Heart right ventricle (tissue), 16 donors: ENCODE results near the gene CD177. TPM values are rescaled to one million over a fixed set of nuclear protein-coding genes. Genes with fewer than 3 reads are reported as not detected.
A peak's percentile ranks its signal among the peaks of the same experiment; 100 is the strongest.
"Not testable (repeated sequence)": the region's sequence is repeated elsewhere in the genome, so short reads cannot be mapped to it uniquely, and the experiment has no call there.

ENCODE experiments used
- ATAC-seq, 8 donors: fragments of 200-7000 bp; cut with Tn5 transposase; one replicate each; pipeline ENCODE4 v1.9.1; 2020; ENCODE audit warnings: mild to moderate bottlenecking in 8 of 8, moderate library complexity in 8 of 8, moderate number of reproducible peaks in 1 of 8
- DNase-seq, 2 donors: peaks; one replicate each; pipeline ENCODE4 v3.0.0-alpha.2; 2020
- H3K27ac ChIP-seq, 10 donors: fragments of 200-600 bp; sonication (generic) in 2 of 10; one replicate each; pipeline versions ENCODE4 v1.5.0 to v1.8.0; 2020 to 2022; ENCODE audit warnings: mild to moderate bottlenecking in 3 of 10
- H3K27me3 ChIP-seq, 7 donors: fragments of 200-600 bp; one replicate each; pipeline ENCODE4 v1.8.0; 2021 to 2022; ENCODE audit warnings: mild to moderate bottlenecking in 2 of 7
- H3K36me3 ChIP-seq, 9 donors: fragments of 200-600 bp; sonication (generic) in 1 of 9; one replicate each; pipeline versions ENCODE4 v1.5.0 to v1.8.0; 2020 to 2022; ENCODE audit warnings: mild to moderate bottlenecking in 2 of 9
- H3K4me1 ChIP-seq, 9 donors: fragments of 200-600 bp; sonication (generic) in 1 of 9; one replicate each; pipeline versions ENCODE4 v1.5.0 to v1.8.0; 2020 to 2022; ENCODE audit warnings: mild to moderate bottlenecking in 4 of 9
- H3K4me3 ChIP-seq, 10 donors: fragments of 200-600 bp; sonication (generic) in 2 of 10; one replicate each; pipeline versions ENCODE4 v1.5.0 to v1.8.0; 2020 to 2022; ENCODE audit warnings: mild to moderate bottlenecking in 7 of 10, moderate library complexity in 2 of 10
- H3K9me3 ChIP-seq, 11 donors: fragments of 200-600 bp in 10 of 11; sonication (generic) in 2 of 11; one replicate each; pipeline versions ENCODE4 v1.5.0 to v1.8.0; 2013 to 2022; ENCODE audit warnings: mild to moderate bottlenecking in 2 of 11, control low read depth in 1 of 11, moderate library complexity in 1 of 11
- whole genome bisulfite sequencing, 2 donors: extraction: QIAGEN DNeasy Blood & Tissue Kit; methylation state at CpG; one replicate each; pipeline ENCODE4 v1.1.7; 2013; ENCODE audit warnings: inconsistent platforms in 1 of 2; 5-methylcytosine and 5-hydroxymethylcytosine counted together
- intact Hi-C, 10 donors: fragments of 100-400 bp; cut with DNase I; formaldehyde crosslinking; loops; one replicate each; pipeline versions ENCODE4 v1.11.1 to v1.14.2; 2022
- polyA plus RNA-seq, 2 donors: library from polyadenylated mRNA; stranded (reverse); fragments of 200-250 nt; gene quantifications; one replicate each; pipeline ENCODE4 v1.2.3, GENCODE V29; 2013
- total RNA-seq, 10 donors: library from RNA; stranded (reverse); fragmentation: NEBNext Ultra II Directional in 3 of 10; extraction: Animal tissue kit (Norgen Biotek cat#: 25700) in 3 of 10; gene quantifications; one replicate each; pipeline versions ENCODE4 v1.2.1 to v1.2.4, GENCODE V29; 2021 to 2023
- TF ChIP-seq, protein P1 (sequence below), 9 donors: fragments of 200-600 bp; sonication (generic) in 2 of 9; IDR thresholded peaks; one replicate each; pipeline versions ENCODE4 v1.5.0 to v1.8.0; 2021 to 2022; ENCODE audit warnings: antibody characterized with exemption in 9 of 9, mild to moderate bottlenecking in 5 of 9, moderate library complexity in 1 of 9
- donor health status: Arrhythmogenic right ventricular cardiomyopathy.
- donor health status: ischemic (EF 13 %, LVEDD 7.1; RV severe dilation, severe dysfunction).
- donor health status: healthy with polysubstance abuse.
- donor health status: DM: no; HTN: yes; CAD: no.
- donor health status: DM: no; HTN: no; CAD: no.
- donor health status: ischemic (EF 25% LVEDD 6.9; RV normal size, moderate dysfunction).
- donor health status: ischemic (EF 25% LVEDD 5.7; RV mildly dilated, moderate dysfunction).
- donor health status: healthy.
- donor health status: DM: yes; HTN: yes; CAD: no.
- donor health status: Ischemic cardiomyopathy.
- donor health status: ischemic (EF 35%, LVEDD 5.7; RV mildly dilated, moderate dysfunction).
- donor health status: nonischemic (EF 11% LVEDD 7.7; RV severe dilation, severe dysfunction).
- donor health status: DM: yes; HTN: yes; CAD: no.
- donor health status: PGD.
- donor health status: ischemic (EF 29% LVEDD 5.4; RV normal size, mild dysfunction).
- donor health status: nonischemic (EF 23%, LVEDD 6.1; RV moderate dilation, normal function).

CD177 gene
- total and polyA plus RNA-seq, 12 donors = 0.07 to 0.56 (median 0.54) TPM; not detected in 7

- no peaks in the 10 kb centered on the region for H3K36me3 ChIP-seq
- H3K27ac ChIP-seq = no peak overlapping the region
- ATAC-seq (peak in 1 of 8 donors; percentile 38), DNase-seq (no peak)
- intact Hi-C loops = no loop called here
- H3K9me3 ChIP-seq = no peaks in the 10 kb centered on the region
- H3K4me3 ChIP-seq = no peak overlapping the region
- 70 to 74% methylated on average over 11 of the region's 11 CpGs for WGBS, 2 donors
- H3K4me1 ChIP-seq = no peaks in the 10 kb centered on the region
- TF ChIP-seq, protein P1, sequence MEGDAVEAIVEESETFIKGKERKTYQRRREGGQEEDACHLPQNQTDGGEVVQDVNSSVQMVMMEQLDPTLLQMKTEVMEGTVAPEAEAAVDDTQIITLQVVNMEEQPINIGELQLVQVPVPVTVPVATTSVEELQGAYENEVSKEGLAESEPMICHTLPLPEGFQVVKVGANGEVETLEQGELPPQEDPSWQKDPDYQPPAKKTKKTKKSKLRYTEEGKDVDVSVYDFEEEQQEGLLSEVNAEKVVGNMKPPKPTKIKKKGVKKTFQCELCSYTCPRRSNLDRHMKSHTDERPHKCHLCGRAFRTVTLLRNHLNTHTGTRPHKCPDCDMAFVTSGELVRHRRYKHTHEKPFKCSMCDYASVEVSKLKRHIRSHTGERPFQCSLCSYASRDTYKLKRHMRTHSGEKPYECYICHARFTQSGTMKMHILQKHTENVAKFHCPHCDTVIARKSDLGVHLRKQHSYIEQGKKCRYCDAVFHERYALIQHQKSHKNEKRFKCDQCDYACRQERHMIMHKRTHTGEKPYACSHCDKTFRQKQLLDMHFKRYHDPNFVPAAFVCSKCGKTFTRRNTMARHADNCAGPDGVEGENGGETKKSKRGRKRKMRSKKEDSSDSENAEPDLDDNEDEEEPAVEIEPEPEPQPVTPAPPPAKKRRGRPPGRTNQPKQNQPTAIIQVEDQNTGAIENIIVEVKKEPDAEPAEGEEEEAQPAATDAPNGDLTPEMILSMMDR (IDR thresholded peaks at IDR 0.05) = no peak
- peaks cover 0 to 19% (median 0%) of the 10 kb centered on the region in 7 donors for H3K27me3 ChIP-seq
These were observed 22.6 kb upstream of the CD177 start for GRCh38 chr19:43330726-43331434.

GRCh38 chr19:43331435-43332010 lies 22.0 kb upstream of the CD177 start:
- H3K4me3 ChIP-seq = no peak overlapping the region
- 76 to 77% methylated on average over 4 of the region's 4 CpGs for WGBS, 2 donors
- ATAC-seq (peak in 1 of 8 donors; percentile 26), DNase-seq (no peak)
- TF ChIP-seq, protein P1 (IDR thresholded peaks at IDR 0.05) = no peak
- H3K36me3 ChIP-seq = no peaks in the 10 kb centered on the region
- no peak overlapping the region for H3K27ac ChIP-seq
- H3K9me3 ChIP-seq = no peaks in the 10 kb centered on the region
- H3K4me1 ChIP-seq = no peaks in the 10 kb centered on the region
- H3K27me3 ChIP-seq = peaks cover 0 to 19% (median 0%) of the 10 kb centered on the region in 7 donors
- intact Hi-C loops = no loop called here

- WGBS, 2 donors = 53 to 67% methylated on average over 10 of the region's 10 CpGs
These were observed 21.2 kb upstream of the CD177 start for GRCh38 chr19:43332058-43332922.

DNA sequence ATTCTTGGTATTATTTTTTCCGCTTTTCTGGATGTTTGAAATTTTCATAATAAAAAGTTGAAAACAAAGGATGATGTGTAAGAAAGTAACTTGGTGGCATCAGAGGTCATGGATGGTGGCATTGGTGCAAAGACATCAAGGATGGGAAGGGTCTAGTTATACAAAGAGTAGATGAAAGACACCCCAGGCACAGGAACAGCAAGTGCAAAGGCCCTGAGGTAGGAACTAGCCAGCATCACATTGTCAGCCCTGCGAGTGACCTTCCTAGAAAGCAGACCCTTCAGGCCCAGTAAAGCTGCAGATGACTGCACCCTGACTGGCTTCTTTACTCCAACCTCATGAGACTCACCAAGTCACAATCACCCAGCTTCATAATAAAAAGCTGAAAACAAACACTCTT lies 17.0 kb upstream of the CD177 start:
- H3K4me1 ChIP-seq, intact Hi-C loops, DNase-seq, H3K4me3 ChIP-seq, H3K36me3 ChIP-seq, ATAC-seq, H3K27ac ChIP-seq, H3K9me3 ChIP-seq: not testable (repeated sequence)
- H3K27me3 ChIP-seq = peaks cover 3 to 32% (median 8%) of the 10 kb centered on the region in 7 donors
- WGBS, 2 donors = 86 to 93% methylated on average over 2 of the region's 2 CpGs

More at GRCh38 chr19:43332058-43332922, 21.2 kb upstream of the CD177 start:
- no peak overlapping the region for H3K4me3 ChIP-seq
- no peaks in the 10 kb centered on the region for H3K36me3 ChIP-seq
- ATAC-seq = no peak
- H3K27me3 ChIP-seq = peaks cover 0 to 19% (median 0%) of the 10 kb centered on the region in 7 donors
- TF ChIP-seq, protein P1 (IDR thresholded peaks at IDR 0.05) = no peak
- DNase-seq = no peak
- no peaks in the 10 kb centered on the region for H3K9me3 ChIP-seq
- intact Hi-C loops = no loop called here
- no peaks in the 10 kb centered on the region for H3K4me1 ChIP-seq
- no peak overlapping the region for H3K27ac ChIP-seq
